Measurements from ENCODE around the gene WNT5A. TPM values are rescaled to one million over a fixed set of nuclear protein-coding genes. Genes with fewer than 3 reads are reported as not detected.
"Not testable (repeated sequence)": the region's sequence is repeated elsewhere in the genome, so short reads cannot be mapped to it uniquely, and the experiment has no call there.

WNT5A gene
- total RNA-seq, 1 donor from 2014 or later, result 8.9 TPM

DNA sequence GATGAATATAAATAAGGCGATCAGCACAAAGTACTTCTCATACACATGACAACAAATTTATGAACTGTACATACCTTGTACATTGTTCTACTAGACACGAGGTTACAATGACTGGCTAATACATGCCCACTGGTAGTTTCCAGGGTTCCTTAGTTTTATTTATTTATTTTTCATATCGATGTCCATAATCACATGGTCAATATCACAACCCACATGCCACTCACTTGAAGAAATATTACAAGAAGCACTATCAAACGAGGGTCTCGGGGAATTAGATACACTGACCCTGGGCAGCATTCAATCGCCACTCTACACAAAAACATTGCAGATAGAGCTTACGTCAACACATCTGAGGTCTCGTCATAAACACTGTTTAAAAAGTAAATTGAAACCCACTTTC is 21.2 kb upstream of the WNT5A start:
- no peaks in the 10 kb centered on the region for H3K9me3 ChIP-seq (ENCODE audit: control insufficient read depth in 3 of 3, low read length in 3 of 3)
- H3K36me3 ChIP-seq (ENCODE audit: control insufficient read depth in 3 of 3, insufficient read depth in 3 of 3, low read length in 3 of 3), result no peaks in the 10 kb centered on the region
- H3K4me3 ChIP-seq (ENCODE audit: low read length in 3 of 3), result no peak overlapping the region
- H3K4me1 ChIP-seq (ENCODE audit: control insufficient read depth in 3 of 3, insufficient read depth in 3 of 3, low read length in 3 of 3), result no peaks in the 10 kb centered on the region
- no peak overlapping the region for H3K27ac ChIP-seq (ENCODE audit: low read depth, low read length)
- peaks cover 0 to 3% (median 3%) of the 10 kb centered on the region in 3 donors for H3K27me3 ChIP-seq (ENCODE audit: control insufficient read depth in 3 of 3, insufficient read depth in 3 of 3, low read length in 3 of 3)
- no peak overlapping the region for H3K9ac ChIP-seq (ENCODE audit: low read depth in 1 of 3, low read length in 3 of 3)

DNA sequence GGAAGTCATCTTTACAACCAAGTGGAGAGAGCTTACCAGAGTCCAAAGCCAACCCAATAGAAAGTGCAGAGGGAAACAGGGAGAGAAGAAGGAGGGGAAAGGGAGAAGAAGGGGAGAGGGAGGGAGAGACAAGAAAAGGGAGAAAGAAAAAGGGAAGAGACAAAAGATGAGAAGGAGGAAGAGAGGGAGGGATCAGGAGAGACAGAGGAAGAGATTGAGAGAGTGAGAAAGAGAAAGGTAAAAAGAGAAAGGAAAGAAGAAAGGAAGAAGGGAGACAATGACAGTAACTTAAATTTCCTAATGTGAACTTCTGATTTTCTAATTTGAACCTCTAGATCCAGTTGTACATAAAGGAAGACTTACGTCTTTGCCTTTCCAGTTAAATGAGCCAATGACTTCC is 20.7 kb upstream of the WNT5A start:
- H3K36me3 ChIP-seq (ENCODE audit: control insufficient read depth in 3 of 3, insufficient read depth in 3 of 3, low read length in 3 of 3), result no peaks in the 10 kb centered on the region
- H3K9me3 ChIP-seq (ENCODE audit: control insufficient read depth in 3 of 3, low read length in 3 of 3), result no peaks in the 10 kb centered on the region
- no peak overlapping the region for H3K4me3 ChIP-seq (ENCODE audit: low read length in 3 of 3)
- no peak overlapping the region for H3K27ac ChIP-seq (ENCODE audit: low read depth, low read length)
- peaks cover 0 to 3% (median 0%) of the 10 kb centered on the region in 3 donors for H3K27me3 ChIP-seq (ENCODE audit: control insufficient read depth in 3 of 3, insufficient read depth in 3 of 3, low read length in 3 of 3)
- no peaks in the 10 kb centered on the region for H3K4me1 ChIP-seq (ENCODE audit: control insufficient read depth in 3 of 3, insufficient read depth in 3 of 3, low read length in 3 of 3)
- H3K9ac ChIP-seq (ENCODE audit: low read depth in 1 of 3, low read length in 3 of 3), result no peak overlapping the region

DNA sequence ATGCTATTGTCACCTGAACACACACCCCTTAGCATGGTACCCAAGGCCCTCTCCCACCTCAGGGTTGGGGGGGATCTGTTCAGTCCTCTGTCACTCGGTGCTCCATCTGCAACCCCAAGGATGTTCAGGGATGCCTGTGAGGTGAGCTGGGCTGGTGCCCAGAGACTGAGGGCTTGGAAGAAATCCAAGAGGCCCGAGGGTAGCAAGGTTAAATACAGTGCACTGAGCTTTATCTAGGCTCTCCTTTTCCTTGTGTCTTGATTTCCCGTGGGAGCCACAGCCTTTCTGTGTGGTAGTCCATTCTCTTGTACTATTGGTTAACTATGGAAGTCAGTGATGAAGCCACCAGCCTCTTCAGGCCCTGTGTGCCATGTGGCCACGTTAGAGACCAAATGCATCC is 18.7 kb upstream of the WNT5A start:
- no peaks in the 10 kb centered on the region for H3K36me3 ChIP-seq (ENCODE audit: control insufficient read depth in 3 of 3, insufficient read depth in 3 of 3, low read length in 3 of 3)
- no peak overlapping the region for H3K9ac ChIP-seq (ENCODE audit: low read depth in 1 of 3, low read length in 3 of 3)
- H3K4me3 ChIP-seq (ENCODE audit: low read length in 3 of 3), result no peak overlapping the region
- H3K9me3 ChIP-seq (ENCODE audit: control insufficient read depth in 3 of 3, low read length in 3 of 3), result no peaks in the 10 kb centered on the region
- H3K27ac ChIP-seq (ENCODE audit: low read depth, low read length), result no peak overlapping the region
- H3K27me3 ChIP-seq (ENCODE audit: control insufficient read depth in 3 of 3, insufficient read depth in 3 of 3, low read length in 3 of 3), result peaks cover 0 to 3% (median 0%) of the 10 kb centered on the region in 3 donors
- no peaks in the 10 kb centered on the region for H3K4me1 ChIP-seq (ENCODE audit: control insufficient read depth in 3 of 3, insufficient read depth in 3 of 3, low read length in 3 of 3)

DNA sequence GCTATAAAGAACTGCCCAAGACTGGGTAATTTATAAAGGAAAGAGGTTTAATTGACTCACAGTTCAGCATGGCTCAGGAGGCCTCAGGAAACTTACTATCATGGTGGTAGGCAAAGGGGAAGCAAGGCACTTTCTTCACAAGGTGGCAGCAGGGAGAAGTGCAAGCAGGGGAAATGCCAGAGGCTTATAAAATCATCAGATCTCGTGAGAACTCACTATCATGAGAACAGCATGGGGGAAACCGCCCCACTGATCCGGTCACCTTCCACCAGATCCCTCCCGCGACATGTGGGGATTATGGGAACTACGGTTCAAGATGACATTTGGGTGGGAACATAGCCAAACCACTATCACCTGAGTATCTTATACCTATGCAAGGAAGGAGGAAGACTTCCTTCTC is 18.0 kb upstream of the WNT5A start:
- not testable (repeated sequence) for H3K9me3 ChIP-seq (ENCODE audit: control insufficient read depth in 3 of 3, low read length in 3 of 3); H3K27me3 ChIP-seq (ENCODE audit: control insufficient read depth in 3 of 3, insufficient read depth in 3 of 3, low read length in 3 of 3); H3K9ac ChIP-seq (ENCODE audit: low read depth in 1 of 3, low read length in 3 of 3); H3K27ac ChIP-seq (ENCODE audit: low read depth, low read length); H3K4me1 ChIP-seq (ENCODE audit: control insufficient read depth in 3 of 3, insufficient read depth in 3 of 3, low read length in 3 of 3); H3K4me3 ChIP-seq (ENCODE audit: low read length in 3 of 3); H3K36me3 ChIP-seq (ENCODE audit: control insufficient read depth in 3 of 3, insufficient read depth in 3 of 3, low read length in 3 of 3)

DNA sequence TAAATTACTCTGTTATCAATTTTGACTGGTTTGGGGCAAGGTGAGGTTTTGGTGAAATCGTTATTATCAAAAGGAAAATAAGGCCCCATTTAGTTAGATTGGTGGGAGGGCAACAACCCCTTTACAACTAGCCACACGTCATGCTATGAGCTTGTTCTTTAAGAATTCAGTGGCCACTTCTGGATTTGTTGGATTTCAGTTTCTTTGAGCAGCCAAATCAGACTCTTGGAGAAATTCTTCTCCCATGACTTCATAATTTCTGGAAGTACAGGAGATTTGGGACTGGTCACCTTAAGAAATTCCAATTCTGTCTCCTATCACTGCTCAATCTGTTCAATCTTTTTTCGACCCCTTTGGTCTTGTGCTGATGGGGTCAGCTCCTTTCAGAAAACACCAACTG is 14.8 kb upstream of the WNT5A start:
- Histone ChIP-seq H3K4me3 (ENCODE audit: low read length in 3 of 3) (no peak overlapping the region), H3K27me3 (ENCODE audit: control insufficient read depth in 3 of 3, insufficient read depth in 3 of 3, low read length in 3 of 3) (peaks cover 0 to 2% (median 0%) of the 10 kb centered on the region in 3 donors), H3K9me3 (ENCODE audit: control insufficient read depth in 3 of 3, low read length in 3 of 3) (no peaks in the 10 kb centered on the region), H3K4me1 (ENCODE audit: control insufficient read depth in 3 of 3, insufficient read depth in 3 of 3, low read length in 3 of 3) (no peaks in the 10 kb centered on the region), H3K27ac (ENCODE audit: low read depth, low read length) (no peak overlapping the region), H3K9ac (ENCODE audit: low read depth in 1 of 3, low read length in 3 of 3) (no peak overlapping the region), H3K36me3 (ENCODE audit: control insufficient read depth in 3 of 3, insufficient read depth in 3 of 3, low read length in 3 of 3) (no peaks in the 10 kb centered on the region)

DNA sequence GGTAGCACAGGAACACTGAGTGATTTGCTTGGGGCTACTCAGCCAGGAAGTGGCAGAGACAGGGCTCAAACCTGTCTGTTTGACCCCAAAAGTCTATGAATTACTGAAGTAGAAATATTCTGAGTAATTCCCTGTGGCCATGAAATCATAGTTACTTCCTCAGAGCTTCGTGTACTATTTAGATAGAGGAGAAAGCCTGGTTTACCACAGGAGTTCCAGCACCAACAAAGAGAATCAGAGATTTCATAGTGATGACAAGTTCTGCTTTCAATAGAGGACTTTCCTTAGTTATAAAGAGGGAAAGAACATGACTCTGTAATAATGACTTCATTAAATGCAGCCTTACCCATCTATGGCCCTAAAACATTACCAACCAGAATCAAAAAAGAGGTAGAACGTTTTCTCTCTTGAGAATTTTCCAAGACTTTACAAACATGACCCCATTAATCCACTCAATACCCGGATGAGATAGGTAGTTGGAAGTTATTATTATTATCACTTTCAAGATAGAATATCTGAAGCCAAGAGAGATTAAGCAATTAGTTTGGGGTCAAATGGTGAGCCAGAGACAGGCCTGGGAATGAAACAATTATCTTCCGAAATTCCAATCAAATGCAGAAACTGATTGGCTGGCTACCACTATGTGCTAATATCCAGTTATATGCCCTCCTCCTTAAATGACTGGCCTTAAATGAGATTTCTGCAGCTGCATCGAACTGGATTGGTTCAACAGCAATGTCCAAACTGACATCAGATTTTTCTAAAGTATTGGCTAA is 13.6 kb upstream of the WNT5A start:
- H3K9me3 ChIP-seq (ENCODE audit: control insufficient read depth in 3 of 3, low read length in 3 of 3), result no peaks in the 10 kb centered on the region
- H3K27ac ChIP-seq (ENCODE audit: low read depth, low read length), result no peak overlapping the region
- no peak overlapping the region for H3K9ac ChIP-seq (ENCODE audit: low read depth in 1 of 3, low read length in 3 of 3)

DNA sequence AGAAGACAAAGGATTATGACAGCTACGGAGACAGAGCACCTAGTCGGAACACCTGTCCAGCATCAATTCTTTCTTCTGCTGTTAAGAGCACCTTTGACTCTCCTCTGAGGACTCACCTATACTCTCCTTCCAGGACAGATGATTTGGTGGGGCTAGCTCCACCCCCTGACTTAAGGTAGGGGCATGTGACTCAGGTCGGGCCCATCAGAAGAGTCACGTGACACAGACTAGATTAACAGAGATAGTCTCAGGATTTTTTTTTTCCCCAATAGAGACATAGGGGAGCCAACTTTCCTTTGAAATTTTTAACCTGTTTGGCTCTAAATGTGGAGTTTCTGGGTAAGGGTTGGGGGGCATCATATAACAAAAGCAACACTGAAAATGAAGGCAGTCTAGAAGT is 11.4 kb upstream of the WNT5A start:
- Histone ChIP-seq H3K9ac (ENCODE audit: low read depth in 1 of 3, low read length in 3 of 3) (no peak overlapping the region), H3K27me3 (ENCODE audit: control insufficient read depth in 3 of 3, insufficient read depth in 3 of 3, low read length in 3 of 3) (peaks cover 0 to 2% (median 0%) of the 10 kb centered on the region in 3 donors), H3K9me3 (ENCODE audit: control insufficient read depth in 3 of 3, low read length in 3 of 3) (no peaks in the 10 kb centered on the region), H3K4me3 (ENCODE audit: low read length in 3 of 3) (no peak overlapping the region), H3K27ac (ENCODE audit: low read depth, low read length) (no peak overlapping the region), H3K36me3 (ENCODE audit: control insufficient read depth in 3 of 3, insufficient read depth in 3 of 3, low read length in 3 of 3) (no peaks in the 10 kb centered on the region), H3K4me1 (ENCODE audit: control insufficient read depth in 3 of 3, insufficient read depth in 3 of 3, low read length in 3 of 3) (no peaks in the 10 kb centered on the region)

More for the DNA sequence above, 13.6 kb upstream of the WNT5A start:
- H3K4me1 ChIP-seq (ENCODE audit: control insufficient read depth in 3 of 3, insufficient read depth in 3 of 3, low read length in 3 of 3), result no peaks in the 10 kb centered on the region
- H3K4me3 ChIP-seq (ENCODE audit: low read length in 3 of 3), result no peak overlapping the region
- H3K27me3 ChIP-seq (ENCODE audit: control insufficient read depth in 3 of 3, insufficient read depth in 3 of 3, low read length in 3 of 3), result peaks cover 0 to 2% (median 0%) of the 10 kb centered on the region in 3 donors
- H3K36me3 ChIP-seq (ENCODE audit: control insufficient read depth in 3 of 3, insufficient read depth in 3 of 3, low read length in 3 of 3), result no peaks in the 10 kb centered on the region

DNA sequence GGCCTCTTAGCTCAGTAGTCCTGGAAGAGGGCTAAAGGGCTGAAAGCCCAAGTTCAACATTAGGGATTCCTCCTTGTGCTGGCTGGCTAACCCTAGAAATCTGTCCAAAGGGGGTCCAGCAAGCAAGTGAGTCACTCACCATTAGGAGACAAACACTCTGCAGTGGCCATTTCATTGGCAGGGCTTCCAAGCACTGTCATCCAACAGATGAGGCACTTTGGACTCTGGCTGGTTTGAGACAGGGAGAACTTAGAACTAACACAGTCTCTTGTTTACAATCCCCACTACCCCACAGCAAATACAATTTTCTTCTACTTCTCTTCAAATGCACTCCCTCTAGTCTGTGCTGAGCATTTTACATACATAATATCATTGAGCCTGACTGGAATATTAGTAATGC is 10.1 kb upstream of the WNT5A start:
- H3K27ac ChIP-seq (ENCODE audit: low read depth, low read length), result no peak overlapping the region
- H3K9me3 ChIP-seq (ENCODE audit: control insufficient read depth in 3 of 3, low read length in 3 of 3), result no peaks in the 10 kb centered on the region
- H3K9ac ChIP-seq (ENCODE audit: low read depth in 1 of 3, low read length in 3 of 3), result no peak overlapping the region
- H3K27me3 ChIP-seq (ENCODE audit: control insufficient read depth in 3 of 3, insufficient read depth in 3 of 3, low read length in 3 of 3), result peaks cover 0 to 2% (median 0%) of the 10 kb centered on the region in 3 donors
- H3K36me3 ChIP-seq (ENCODE audit: control insufficient read depth in 3 of 3, insufficient read depth in 3 of 3, low read length in 3 of 3), result no peaks in the 10 kb centered on the region
- H3K4me3 ChIP-seq (ENCODE audit: low read length in 3 of 3), result no peak overlapping the region
- no peaks in the 10 kb centered on the region for H3K4me1 ChIP-seq (ENCODE audit: control insufficient read depth in 3 of 3, insufficient read depth in 3 of 3, low read length in 3 of 3)

DNA sequence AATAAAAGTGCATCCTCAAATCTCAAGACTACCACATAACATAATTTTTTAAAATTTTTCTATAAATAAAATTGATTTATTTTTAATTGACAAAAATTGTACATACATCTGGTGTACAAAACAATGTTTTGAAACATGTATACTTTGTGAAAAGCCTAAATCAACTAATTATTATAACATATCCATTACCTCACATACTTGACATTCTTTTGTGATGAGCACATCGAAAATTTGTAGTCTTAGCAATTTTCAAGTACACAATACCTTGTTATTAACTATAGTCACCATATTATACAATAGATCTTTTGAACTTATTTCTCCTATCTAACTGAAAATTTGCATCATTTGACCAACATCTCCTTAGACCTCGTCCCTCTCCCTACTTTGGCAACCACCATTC is 7.9 kb upstream of the WNT5A start:
- Histone ChIP-seq H3K27ac (ENCODE audit: low read depth, low read length) (no peak overlapping the region), H3K27me3 (ENCODE audit: control insufficient read depth in 3 of 3, insufficient read depth in 3 of 3, low read length in 3 of 3) (peaks cover 0 to 2% (median 0%) of the 10 kb centered on the region in 3 donors), H3K4me3 (ENCODE audit: low read length in 3 of 3) (no peak overlapping the region), H3K4me1 (ENCODE audit: control insufficient read depth in 3 of 3, insufficient read depth in 3 of 3, low read length in 3 of 3) (peaks cover 0 to 5% (median 0%) of the 10 kb centered on the region in 3 donors), H3K9ac (ENCODE audit: low read depth in 1 of 3, low read length in 3 of 3) (no peak overlapping the region), H3K36me3 (ENCODE audit: control insufficient read depth in 3 of 3, insufficient read depth in 3 of 3, low read length in 3 of 3) (no peaks in the 10 kb centered on the region), H3K9me3 (ENCODE audit: control insufficient read depth in 3 of 3, low read length in 3 of 3) (no peaks in the 10 kb centered on the region)

DNA sequence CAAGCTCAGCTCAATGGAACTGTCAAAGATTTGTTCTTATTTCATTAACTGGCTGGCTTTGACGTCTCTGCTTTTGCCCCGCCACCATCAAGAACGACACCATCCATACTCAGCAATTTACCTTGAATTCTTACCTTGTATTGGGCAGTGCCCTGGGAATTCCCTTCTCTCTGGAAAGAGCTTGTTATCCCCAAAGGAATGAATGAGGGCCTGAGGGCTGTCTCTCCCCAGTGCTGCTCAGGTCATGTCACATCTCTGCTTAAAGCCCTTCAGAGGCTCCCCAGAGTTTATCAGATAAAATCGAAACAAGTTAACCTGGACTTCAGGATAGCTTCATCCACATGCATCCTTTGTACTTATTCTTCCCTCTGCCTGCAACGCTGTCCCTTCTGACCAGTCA is 5.9 kb upstream of the WNT5A start:
- H3K4me3 ChIP-seq (ENCODE audit: low read length in 3 of 3), result no peak overlapping the region
- peaks cover 7 to 19% (median 9%) of the 10 kb centered on the region in 3 donors for H3K4me1 ChIP-seq (ENCODE audit: control insufficient read depth in 3 of 3, insufficient read depth in 3 of 3, low read length in 3 of 3)
- no peak overlapping the region for H3K27ac ChIP-seq (ENCODE audit: low read depth, low read length)
- no peaks in the 10 kb centered on the region for H3K9me3 ChIP-seq (ENCODE audit: control insufficient read depth in 3 of 3, low read length in 3 of 3)
- peaks cover 4 to 15% (median 6%) of the 10 kb centered on the region in 3 donors for H3K27me3 ChIP-seq (ENCODE audit: control insufficient read depth in 3 of 3, insufficient read depth in 3 of 3, low read length in 3 of 3)
- H3K36me3 ChIP-seq (ENCODE audit: control insufficient read depth in 3 of 3, insufficient read depth in 3 of 3, low read length in 3 of 3), result no peaks in the 10 kb centered on the region
- H3K9ac ChIP-seq (ENCODE audit: low read depth in 1 of 3, low read length in 3 of 3), result no peak overlapping the region
